Measurements from ENCODE around the gene AFAP1L1. TPM values are rescaled to one million over a fixed set of nuclear protein-coding genes. Genes with fewer than 3 reads are reported as not detected.

Gene AFAP1L1
- total and polyA plus RNA-seq, 10 of the 15 experiments (the other 5 are each of a cell fraction or from before 2014, with no cell fraction given), result 0.11 TPM; not detected in 9

DNA sequence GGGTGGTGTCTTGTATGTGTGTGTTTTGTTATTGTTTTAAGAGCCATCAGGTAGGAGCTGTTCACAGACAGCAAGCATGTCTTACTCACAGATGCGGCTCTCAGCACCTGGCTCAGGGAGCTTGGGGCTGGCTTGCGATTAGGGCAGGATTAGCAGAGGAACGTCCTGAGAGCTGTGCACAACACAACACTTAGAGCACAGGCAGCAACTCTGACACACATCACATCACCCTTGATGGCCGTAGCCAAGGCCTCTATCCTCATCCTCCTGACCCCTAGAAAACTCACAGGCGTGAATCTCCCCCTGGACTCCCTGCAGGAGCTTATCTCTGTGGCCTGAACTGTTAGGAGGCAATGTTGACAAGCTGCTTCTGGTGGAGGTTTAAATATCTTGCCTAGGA is 114.5 kb downstream of the AFAP1L1 start:
- FAIRE-seq (no peak), DNase-seq (ENCODE audit: low read depth, low spot score) (no peak), ATAC-seq (no peak)
- Histone ChIP-seq H3K27ac (ENCODE audit: control insufficient read depth, insufficient read depth) (no peak overlapping the region), H3K4me2 (ENCODE audit: control insufficient read depth, insufficient read depth) (no peak overlapping the region), H3K27me3 (replicated peaks in 1 of 2; ENCODE audit: control insufficient read depth in 2 of 2, insufficient read depth in 2 of 2, low read length in 1 of 2) (peaks cover 0 to 2% of the 10 kb centered on the region in 2 experiments; a peak in 2 of 4 replicates), H4K20me1 (ENCODE audit: control insufficient read depth, insufficient read depth) (no peaks in the 10 kb centered on the region), H2AFZ (ENCODE audit: control insufficient read depth, low read depth, low read length) (no peak overlapping the region), H3K4me3 (no peak overlapping the region), H3K9ac (ENCODE audit: control insufficient read depth, insufficient read depth, low read length) (no peak overlapping the region), H3K36me3 (ENCODE audit: control insufficient read depth in 2 of 2, insufficient read depth in 2 of 2, low read length in 1 of 2) (no peaks in the 10 kb centered on the region), H3K79me2 (ENCODE audit: control insufficient read depth, insufficient read depth, low read length) (no peaks in the 10 kb centered on the region), H3K4me1 (ENCODE audit: control insufficient read depth, insufficient read depth, low read length) (no peaks in the 10 kb centered on the region), H3K9me3 (replicated peaks; ENCODE audit: control insufficient read depth, insufficient read depth, low read length) (no peaks in the 10 kb centered on the region)
- POLR2A ChIA-PET, result interaction anchor here (1.4 kb wide), 1 partner anchor 223 kb away, joined by 3 read pairs; no protein-coding TSS in a partner anchor
- in situ Hi-C loops (cut with MboI), result no loop called here
- SMC1A ChIA-PET (ENCODE audit: uncharacterized antibody, unreplicated experiment), result interaction anchor here (1.1 kb wide), 1 partner anchor 20 kb away, joined by 4 read pairs; no protein-coding TSS in a partner anchor
- RAD21 ChIA-PET (ENCODE audit: unreplicated experiment), result interaction anchor here (1.3 to 1.7 kb wide), 2 partner anchors 69 to 177 kb away, joined by 4 read pairs; no protein-coding TSS in a partner anchor
- BruUV-seq (replicated peaks), result no TSS peak
- CTCF ChIA-PET, result interaction anchor here (0.7 to 12.8 kb wide), 8 partner anchors 13 to 364 kb away, joined by 3 to 137 read pairs (median 4); no protein-coding TSS in a partner anchor
- intact Hi-C loops (cut with micrococcal nuclease; ENCODE audit: unreplicated experiment), result no loop called here
- 40% methylated on average over 5 of the region's 5 CpGs for WGBS (ENCODE audit: insufficient coverage, insufficient replicate concordance, low lambda C conversion rate, missing lambda C conversion rate)
- TF ChIP-seq ZSCAN29 (IDR thresholded peaks at IDR 0.05) (no peak), IKZF2 (IDR thresholded peaks at IDR 0.05) (no peak), EED (IDR thresholded peaks at IDR 0.05; ENCODE audit: low read depth) (no peak), ZBED1 (IDR thresholded peaks at IDR 0.05; ENCODE audit: borderline replicate concordance) (no peak), CEBPB (IDR thresholded peaks at IDR 0.05; ENCODE audit: borderline replicate concordance in 1 of 2, low read depth in 2 of 2, low read length in 2 of 2) (no peak), NFYB (IDR thresholded peaks at IDR 0.05; ENCODE audit: insufficient read depth, low read depth, low read length) (no peak), HCFC1 (IDR thresholded peaks at IDR 0.05; ENCODE audit: low read length) (no peak), NFIC (IDR thresholded peaks at IDR 0.05; ENCODE audit: low read depth, low read length) (no peak)
- TF ChIP-seq, protein P1, sequence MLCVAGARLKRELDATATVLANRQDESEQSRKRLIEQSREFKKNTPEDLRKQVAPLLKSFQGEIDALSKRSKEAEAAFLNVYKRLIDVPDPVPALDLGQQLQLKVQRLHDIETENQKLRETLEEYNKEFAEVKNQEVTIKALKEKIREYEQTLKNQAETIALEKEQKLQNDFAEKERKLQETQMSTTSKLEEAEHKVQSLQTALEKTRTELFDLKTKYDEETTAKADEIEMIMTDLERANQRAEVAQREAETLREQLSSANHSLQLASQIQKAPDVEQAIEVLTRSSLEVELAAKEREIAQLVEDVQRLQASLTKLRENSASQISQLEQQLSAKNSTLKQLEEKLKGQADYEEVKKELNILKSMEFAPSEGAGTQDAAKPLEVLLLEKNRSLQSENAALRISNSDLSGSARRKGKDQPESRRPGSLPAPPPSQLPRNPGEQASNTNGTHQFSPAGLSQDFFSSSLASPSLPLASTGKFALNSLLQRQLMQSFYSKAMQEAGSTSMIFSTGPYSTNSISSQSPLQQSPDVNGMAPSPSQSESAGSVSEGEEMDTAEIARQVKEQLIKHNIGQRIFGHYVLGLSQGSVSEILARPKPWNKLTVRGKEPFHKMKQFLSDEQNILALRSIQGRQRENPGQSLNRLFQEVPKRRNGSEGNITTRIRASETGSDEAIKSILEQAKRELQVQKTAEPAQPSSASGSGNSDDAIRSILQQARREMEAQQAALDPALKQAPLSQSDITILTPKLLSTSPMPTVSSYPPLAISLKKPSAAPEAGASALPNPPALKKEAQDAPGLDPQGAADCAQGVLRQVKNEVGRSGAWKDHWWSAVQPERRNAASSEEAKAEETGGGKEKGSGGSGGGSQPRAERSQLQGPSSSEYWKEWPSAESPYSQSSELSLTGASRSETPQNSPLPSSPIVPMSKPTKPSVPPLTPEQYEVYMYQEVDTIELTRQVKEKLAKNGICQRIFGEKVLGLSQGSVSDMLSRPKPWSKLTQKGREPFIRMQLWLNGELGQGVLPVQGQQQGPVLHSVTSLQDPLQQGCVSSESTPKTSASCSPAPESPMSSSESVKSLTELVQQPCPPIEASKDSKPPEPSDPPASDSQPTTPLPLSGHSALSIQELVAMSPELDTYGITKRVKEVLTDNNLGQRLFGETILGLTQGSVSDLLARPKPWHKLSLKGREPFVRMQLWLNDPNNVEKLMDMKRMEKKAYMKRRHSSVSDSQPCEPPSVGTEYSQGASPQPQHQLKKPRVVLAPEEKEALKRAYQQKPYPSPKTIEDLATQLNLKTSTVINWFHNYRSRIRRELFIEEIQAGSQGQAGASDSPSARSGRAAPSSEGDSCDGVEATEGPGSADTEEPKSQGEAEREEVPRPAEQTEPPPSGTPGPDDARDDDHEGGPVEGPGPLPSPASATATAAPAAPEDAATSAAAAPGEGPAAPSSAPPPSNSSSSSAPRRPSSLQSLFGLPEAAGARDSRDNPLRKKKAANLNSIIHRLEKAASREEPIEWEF (IDR thresholded peaks at IDR 0.05; ENCODE audit: insufficient replicate concordance, low read depth, low read length), result no peak
- TF ChIP-seq, protein P2, sequence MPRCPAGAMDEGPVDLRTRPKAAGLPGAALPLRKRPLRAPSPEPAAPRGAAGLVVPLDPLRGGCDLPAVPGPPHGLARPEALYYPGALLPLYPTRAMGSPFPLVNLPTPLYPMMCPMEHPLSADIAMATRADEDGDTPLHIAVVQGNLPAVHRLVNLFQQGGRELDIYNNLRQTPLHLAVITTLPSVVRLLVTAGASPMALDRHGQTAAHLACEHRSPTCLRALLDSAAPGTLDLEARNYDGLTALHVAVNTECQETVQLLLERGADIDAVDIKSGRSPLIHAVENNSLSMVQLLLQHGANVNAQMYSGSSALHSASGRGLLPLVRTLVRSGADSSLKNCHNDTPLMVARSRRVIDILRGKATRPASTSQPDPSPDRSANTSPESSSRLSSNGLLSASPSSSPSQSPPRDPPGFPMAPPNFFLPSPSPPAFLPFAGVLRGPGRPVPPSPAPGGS (IDR thresholded peaks at IDR 0.05; ENCODE audit: borderline replicate concordance, insufficient read depth, low read depth, low read length, poor library complexity, severe bottlenecking), result no peak
- TF ChIP-seq, protein P3, sequence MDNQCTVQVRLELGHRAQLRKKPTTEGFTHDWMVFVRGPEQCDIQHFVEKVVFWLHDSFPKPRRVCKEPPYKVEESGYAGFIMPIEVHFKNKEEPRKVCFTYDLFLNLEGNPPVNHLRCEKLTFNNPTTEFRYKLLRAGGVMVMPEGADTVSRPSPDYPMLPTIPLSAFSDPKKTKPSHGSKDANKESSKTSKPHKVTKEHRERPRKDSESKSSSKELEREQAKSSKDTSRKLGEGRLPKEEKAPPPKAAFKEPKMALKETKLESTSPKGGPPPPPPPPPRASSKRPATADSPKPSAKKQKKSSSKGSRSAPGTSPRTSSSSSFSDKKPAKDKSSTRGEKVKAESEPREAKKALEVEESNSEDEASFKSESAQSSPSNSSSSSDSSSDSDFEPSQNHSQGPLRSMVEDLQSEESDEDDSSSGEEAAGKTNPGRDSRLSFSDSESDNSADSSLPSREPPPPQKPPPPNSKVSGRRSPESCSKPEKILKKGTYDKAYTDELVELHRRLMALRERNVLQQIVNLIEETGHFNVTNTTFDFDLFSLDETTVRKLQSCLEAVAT (IDR thresholded peaks at IDR 0.05), result no peak
- TF ChIP-seq, protein P4, sequence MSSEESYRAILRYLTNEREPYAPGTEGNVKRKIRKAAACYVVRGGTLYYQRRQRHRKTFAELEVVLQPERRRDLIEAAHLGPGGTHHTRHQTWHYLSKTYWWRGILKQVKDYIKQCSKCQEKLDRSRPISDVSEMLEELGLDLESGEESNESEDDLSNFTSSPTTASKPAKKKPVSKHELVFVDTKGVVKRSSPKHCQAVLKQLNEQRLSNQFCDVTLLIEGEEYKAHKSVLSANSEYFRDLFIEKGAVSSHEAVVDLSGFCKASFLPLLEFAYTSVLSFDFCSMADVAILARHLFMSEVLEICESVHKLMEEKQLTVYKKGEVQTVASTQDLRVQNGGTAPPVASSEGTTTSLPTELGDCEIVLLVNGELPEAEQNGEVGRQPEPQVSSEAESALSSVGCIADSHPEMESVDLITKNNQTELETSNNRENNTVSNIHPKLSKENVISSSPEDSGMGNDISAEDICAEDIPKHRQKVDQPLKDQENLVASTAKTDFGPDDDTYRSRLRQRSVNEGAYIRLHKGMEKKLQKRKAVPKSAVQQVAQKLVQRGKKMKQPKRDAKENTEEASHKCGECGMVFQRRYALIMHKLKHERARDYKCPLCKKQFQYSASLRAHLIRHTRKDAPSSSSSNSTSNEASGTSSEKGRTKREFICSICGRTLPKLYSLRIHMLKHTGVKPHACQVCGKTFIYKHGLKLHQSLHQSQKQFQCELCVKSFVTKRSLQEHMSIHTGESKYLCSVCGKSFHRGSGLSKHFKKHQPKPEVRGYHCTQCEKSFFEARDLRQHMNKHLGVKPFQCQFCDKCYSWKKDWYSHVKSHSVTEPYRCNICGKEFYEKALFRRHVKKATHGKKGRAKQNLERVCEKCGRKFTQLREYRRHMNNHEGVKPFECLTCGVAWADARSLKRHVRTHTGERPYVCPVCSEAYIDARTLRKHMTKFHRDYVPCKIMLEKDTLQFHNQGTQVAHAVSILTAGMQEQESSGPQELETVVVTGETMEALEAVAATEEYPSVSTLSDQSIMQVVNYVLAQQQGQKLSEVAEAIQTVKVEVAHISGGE (CRISPR knock-in tag; IDR thresholded peaks at IDR 0.05), result no peak

All from GM12878 (cell line).